K562 (cell line): Measurements from ENCODE around the gene TAC3. TPM values are rescaled to one million over a fixed set of nuclear protein-coding genes. Genes with fewer than 3 reads are reported as not detected.

ENCODE experiments used
- ASH1L ChIP-seq: fragments of 450-650 bp; IDR thresholded peaks from 2 replicates; pipeline ENCODE4 v1.6.1; 2018; ENCODE audit warnings: borderline replicate concordance, mild to moderate bottlenecking, low read depth; ENCODE audit not compliant: partially characterized antibody
- ATF1 ChIP-seq, 2 experiments: fragments of 450-650 bp in 1 of 2; IDR thresholded peaks; 2 replicates each; pipeline ENCODE4 v1.6.1; 2016; ENCODE audit warnings: missing compliant biosample characterization in 1 of 2, missing genetic modification characterization in 1 of 2
- ELF1 ChIP-seq: fragments of 200-800 bp; sonication (Bioruptor generic); IDR thresholded peaks from 2 replicates; pipeline ENCODE4 v1.6.1; 2016; ENCODE audit warnings: missing genetic modification characterization, missing compliant biosample characterization
- GABPB2 ChIP-seq: fragments of 250-450 bp; sonication (Bioruptor Pico); conservative IDR thresholded peaks from 2 replicates; pipeline ENCODE4 v1.5.1; 2021; ENCODE audit warnings: mild to moderate bottlenecking
- GTF2E2 ChIP-seq: fragments of 200-800 bp; sonication (Bioruptor generic); IDR thresholded peaks from 2 replicates; pipeline ENCODE4 v1.6.1; 2016; ENCODE audit warnings: missing genetic modification characterization, missing compliant biosample characterization
- KDM4B ChIP-seq, 2 experiments: fragments of 450-650 bp in 1 of 2; sonication (generic) in 1 of 2; IDR thresholded peaks; 2 replicates each; pipeline ENCODE4 v1.6.1; 2016 to 2017; ENCODE audit warnings: borderline replicate concordance in 2 of 2, antibody characterized with exemption in 1 of 2, low read depth in 1 of 2, mild to moderate bottlenecking in 1 of 2
- KLF16 ChIP-seq: IDR thresholded peaks from 2 replicates; pipeline ENCODE4 v1.6.1; 2016; ENCODE audit warnings: antibody characterized with exemption
- L3MBTL2 ChIP-seq: fragments of 450-650 bp; IDR thresholded peaks from 2 replicates; pipeline ENCODE4 v1.6.1; 2016; ENCODE audit warnings: mild to moderate bottlenecking, moderate library complexity
- MCM5 ChIP-seq: fragments of 450-650 bp; IDR thresholded peaks from 2 replicates; pipeline ENCODE4 v1.6.1; 2016; ENCODE audit warnings: low read depth
- PHF8 ChIP-seq: fragments of 200-600 bp; sonication (generic); IDR thresholded peaks from 2 replicates; pipeline ENCODE4 v1.6.1; 2012; ENCODE audit warnings: mixed run types, mild to moderate bottlenecking, inconsistent platforms, low read length, moderate library complexity, borderline replicate concordance
- PRPF4 ChIP-seq: fragments of 200-400 bp; formaldehyde crosslinking; IDR thresholded peaks from one replicate; pipeline ENCODE4 v1.6.1; 2017; ENCODE audit warnings: low read length, low read depth, mild to moderate bottlenecking; ENCODE audit not compliant: insufficient read depth, poor library complexity, severe bottlenecking
- PYGO2 ChIP-seq: fragments of 450-650 bp; IDR thresholded peaks from 2 replicates; pipeline ENCODE4 v1.6.1; 2016; ENCODE audit warnings: mild to moderate bottlenecking, missing genetic modification characterization, moderate library complexity, missing compliant biosample characterization
- RCOR1 ChIP-seq, 2 experiments: IDR thresholded peaks; 2 replicates each; pipeline ENCODE4 v1.6.1; 2012; ENCODE audit warnings: low read depth in 2 of 2, low read length in 2 of 2, borderline replicate concordance in 1 of 2, improper control_type of control experiment in 1 of 2
- SAFB2 ChIP-seq: fragments of 200-400 bp; formaldehyde crosslinking; IDR thresholded peaks from 2 replicates; pipeline ENCODE4 v1.6.1; 2018; ENCODE audit warnings: borderline replicate concordance, low read length, low read depth, moderate library complexity; ENCODE audit not compliant: severe bottlenecking
- SMARCA4 ChIP-seq: fragments of 450-650 bp; IDR thresholded peaks from 2 replicates; pipeline ENCODE4 v1.6.1; 2016
- SMARCB1 ChIP-seq: IDR thresholded peaks from 2 replicates; pipeline ENCODE4 v1.6.1; 2011; ENCODE audit warnings: improper control_type of control experiment, low read depth; ENCODE audit not compliant: insufficient read length
- SMARCE1 ChIP-seq: fragments of 450-650 bp; IDR thresholded peaks from 2 replicates; pipeline ENCODE4 v1.7.1; 2016; ENCODE audit warnings: mild to moderate bottlenecking
- TCF3 ChIP-seq: sonication (generic); formaldehyde crosslinking; IDR thresholded peaks from 2 replicates; pipeline ENCODE4 v1.4.0; 2020; ENCODE audit warnings: mild to moderate bottlenecking, missing genetic modification reagents
- TOE1 ChIP-seq, 2 experiments: fragments of 450-650 bp in 1 of 2; sonication (generic) in 1 of 2; formaldehyde crosslinking in 1 of 2; IDR thresholded peaks; 2 replicates each; pipeline versions ENCODE4 v1.7.1 to v1.8.0; 2016 to 2022; ENCODE audit warnings: borderline replicate concordance in 2 of 2, mild to moderate bottlenecking in 2 of 2, antibody characterized with exemption in 1 of 2, inconsistent platforms in 1 of 2, low read depth in 1 of 2, missing genetic modification reagents in 1 of 2, moderate library complexity in 1 of 2
- YY1 ChIP-seq, 3 experiments: IDR thresholded peaks; 2 replicates each; pipeline ENCODE4 v1.6.1; 2011; ENCODE audit warnings: low read length in 2 of 3, mild to moderate bottlenecking in 2 of 3, moderate library complexity in 2 of 3, borderline replicate concordance in 1 of 3, control low read depth in 1 of 3, low read depth in 1 of 3; ENCODE audit not compliant: insufficient read depth in 3 of 3, insufficient replicate concordance in 2 of 3, control insufficient read depth in 1 of 3, insufficient read length in 1 of 3; ENCODE audit errors: extremely low read depth in 1 of 3
- ZFP1 ChIP-seq: fragments of 450-650 bp; formaldehyde crosslinking; IDR thresholded peaks from 2 replicates; pipeline ENCODE4 v1.4.0; 2020; ENCODE audit warnings: mild to moderate bottlenecking, mixed read lengths
- ZNF212 ChIP-seq: fragments of 450-650 bp; formaldehyde crosslinking; IDR thresholded peaks from 2 replicates; pipeline ENCODE4 v1.4.0; 2020; ENCODE audit warnings: mild to moderate bottlenecking
- ZNF583 ChIP-seq: fragments of 250-450 bp; sonication (Bioruptor Pico); IDR thresholded peaks from 2 replicates; pipeline ENCODE4 v1.4.0; 2020
- ZNF740 ChIP-seq, 3 experiments: fragments of 200-800 bp in 1 of 3; sonication (Bioruptor generic) in 1 of 3; sonication (generic) in 1 of 3; formaldehyde crosslinking in 1 of 3; IDR thresholded peaks; 2 replicates each; pipeline versions ENCODE4 v1.6.1 to v1.8.0; 2016 to 2022; ENCODE audit warnings: mild to moderate bottlenecking in 2 of 3, missing compliant biosample characterization in 2 of 3, missing genetic modification characterization in 2 of 3, missing genetic modification reagents in 1 of 3
- ZZZ3 ChIP-seq: fragments of 450-650 bp; IDR thresholded peaks from 2 replicates; pipeline ENCODE4 v1.6.1; 2016; ENCODE audit warnings: antibody characterized with exemption, mild to moderate bottlenecking, moderate library complexity
- polyA plus RNA-seq, 8 experiments: library from polyadenylated mRNA; depleted of rRNA in 4 of 8; stranded (reverse) in 5 of 8; unstranded in 3 of 8; fragments of >200 nt; fragmentation: Nextera tagmentation in 2 of 8; fragmentation: Illumina TruSeq in 1 of 8; extraction: Ambion mirVana in 2 of 8; extraction: Trizol in 1 of 8; gene quantifications; 2 replicates each; pipeline versions ENCODE4 v1.2.1 to v1.2.3, GENCODE V29; 2011 to 2014; ENCODE audit warnings: inconsistent platforms in 1 of 8, missing spikeins in 1 of 8
- total RNA-seq, 7 experiments: library from RNA; depleted of rRNA in 6 of 7; stranded (reverse); fragments of >200 nt in 6 of 7; fragmentation: Illumina TruSeq in 2 of 7; extraction: Trizol in 2 of 7; gene quantifications; 2 replicates each; pipeline versions ENCODE4 v1.2.1 to v1.2.3, GENCODE V29; 2011 to 2021; ENCODE audit warnings: low replicate concordance in 1 of 7
- TF ChIP-seq, protein P1 (sequence below): sonication (generic); formaldehyde crosslinking; IDR thresholded peaks from 2 replicates; pipeline ENCODE4 v1.8.0; 2022; ENCODE audit warnings: mild to moderate bottlenecking, missing genetic modification reagents

The TAC3 gene
- total and polyA plus RNA-seq, 9 of the 15 experiments (the other 6 are each of a cell fraction or from before 2014, with no cell fraction given), result 0.29 to 2.8 (median 1.4) TPM

DNA sequence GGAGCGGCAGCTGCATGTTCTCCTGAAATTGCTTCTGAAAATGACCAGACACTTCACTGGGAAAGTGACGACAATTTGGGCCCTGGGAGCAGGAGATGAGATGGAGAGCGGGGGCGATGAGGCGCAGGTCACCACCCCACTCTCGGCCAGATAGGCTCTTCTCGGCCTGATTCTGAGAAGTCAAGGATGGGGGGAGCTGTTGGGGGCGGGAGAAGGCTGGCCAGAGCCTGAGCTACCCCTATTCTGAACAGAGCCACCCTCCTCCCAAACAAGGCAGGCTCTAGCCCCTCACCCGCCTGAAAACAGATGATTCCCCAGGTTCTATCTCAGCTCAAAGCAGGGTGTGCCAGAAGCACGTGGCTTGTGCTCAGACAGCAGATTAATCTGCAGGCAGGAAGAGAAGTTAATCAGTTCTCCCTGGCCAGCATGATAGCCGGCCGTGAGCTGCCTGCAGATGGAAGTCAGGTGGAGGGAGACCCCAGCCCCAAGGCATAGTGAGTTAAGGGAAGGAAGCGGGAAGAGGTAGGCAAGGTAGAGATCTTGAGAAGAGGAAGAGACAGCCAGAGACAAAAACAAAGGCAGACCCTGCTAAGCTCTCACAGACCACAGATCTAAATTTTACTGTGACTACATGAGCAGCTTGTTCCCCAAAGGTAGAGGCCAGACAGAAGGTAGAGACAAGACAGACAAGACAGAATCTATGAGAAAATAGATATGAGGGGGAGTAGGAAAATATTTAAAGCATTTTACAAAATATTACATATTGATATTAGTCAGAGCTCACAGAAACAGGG, 10.9 kb upstream of the TAC3 start (continued):
- no peak for TF ChIP-seq ZFP1 (CRISPR knock-in tag)
- TF ChIP-seq PHF8, result no peak
- 0 out of 2 replicates have a peak, but pooled peaks have one; percentile 15 for TF ChIP-seq KLF16
- no peak for TF ChIP-seq ZZZ3
- peak; percentile 26; the same call in 1 of the 2 replicates for TF ChIP-seq TOE1 (IDR thresholded peaks at IDR 0.05; ENCODE audit: borderline replicate concordance)
- no peak for TF ChIP-seq TOE1 (CRISPR knock-in tag; IDR thresholded peaks at IDR 0.05; ENCODE audit: borderline replicate concordance, low read depth)
- TF ChIP-seq GABPB2 (CRISPR knock-in tag), result no peak
- TF ChIP-seq ATF1 (CRISPR knock-in tag; IDR thresholded peaks at IDR 0.05), result no peak
- TF ChIP-seq ATF1 (tag; IDR thresholded peaks at IDR 0.05), result no peak
- no peak for TF ChIP-seq ELF1 (tag)
- peak; percentile 65; the same call in 1 of the 2 replicates for TF ChIP-seq ZNF740 (CRISPR knock-in tag; IDR thresholded peaks at IDR 0.05)
- TF ChIP-seq ZNF740 (tag; IDR thresholded peaks at IDR 0.05), result no peak
- TF ChIP-seq SMARCB1, result no peak
- TF ChIP-seq PYGO2 (tag), result no peak
- peak in 1 of 2 experiments; percentile 68; a peak in 1 of 4 replicates for TF ChIP-seq RCOR1 (IDR thresholded peaks at IDR 0.05; ENCODE audit: borderline replicate concordance in 1 of 2, low read depth in 2 of 2, low read length in 2 of 2)
- no peak for TF ChIP-seq GTF2E2 (tag)
- TF ChIP-seq, protein P1, sequence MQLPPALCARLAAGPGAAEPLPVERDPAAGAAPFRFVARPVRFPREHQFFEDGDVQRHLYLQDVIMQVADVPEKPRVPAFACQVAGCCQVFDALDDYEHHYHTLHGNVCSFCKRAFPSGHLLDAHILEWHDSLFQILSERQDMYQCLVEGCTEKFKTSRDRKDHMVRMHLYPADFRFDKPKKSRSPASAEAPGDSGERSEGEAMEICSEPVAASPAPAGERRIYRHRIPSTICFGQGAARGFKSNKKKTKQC (CRISPR knock-in tag), result no peak
- TF ChIP-seq KDM4B (IDR thresholded peaks at IDR 0.05; ENCODE audit: borderline replicate concordance in 2 of 2, low read depth in 1 of 2), result 0 out of 4 replicates have a peak, but pooled peaks of 1 of the 2 experiments have one; percentile 42
- no peak for TF ChIP-seq MCM5
- TF ChIP-seq ZNF212 (CRISPR knock-in tag), result no peak
- 0 out of 2 replicates have a peak, but pooled peaks have one; percentile 14 for TF ChIP-seq ZNF583 (CRISPR knock-in tag)
- no peak for TF ChIP-seq YY1 (IDR thresholded peaks at IDR 0.05; ENCODE audit: borderline replicate concordance in 1 of 3, control insufficient read depth in 1 of 3, extremely low read depth in 1 of 3, insufficient read depth in 3 of 3, insufficient read length in 1 of 3, insufficient replicate concordance in 2 of 3, low read depth in 1 of 3, low read length in 2 of 3)
- no peak for TF ChIP-seq PRPF4
- peak; percentile 91 for TF ChIP-seq L3MBTL2
- TF ChIP-seq ASH1L, result no peak
- no peak for TF ChIP-seq SAFB2
- TF ChIP-seq SMARCA4, result 0 out of 2 replicates have a peak, but pooled peaks have one; percentile 48
- peak; percentile 23; the same call in 1 of the 2 replicates for TF ChIP-seq TCF3 (CRISPR knock-in tag)
- no peak for TF ChIP-seq SMARCE1
